Right hindlimb (tissue), 1 donor: ENCODE data around the gene SPAG16.

Experiments used
- DNase-seq: peaks from one replicate; pipeline ENCODE4 v3.0.0-alpha.2; 2018

Gene SPAG16

DNA sequence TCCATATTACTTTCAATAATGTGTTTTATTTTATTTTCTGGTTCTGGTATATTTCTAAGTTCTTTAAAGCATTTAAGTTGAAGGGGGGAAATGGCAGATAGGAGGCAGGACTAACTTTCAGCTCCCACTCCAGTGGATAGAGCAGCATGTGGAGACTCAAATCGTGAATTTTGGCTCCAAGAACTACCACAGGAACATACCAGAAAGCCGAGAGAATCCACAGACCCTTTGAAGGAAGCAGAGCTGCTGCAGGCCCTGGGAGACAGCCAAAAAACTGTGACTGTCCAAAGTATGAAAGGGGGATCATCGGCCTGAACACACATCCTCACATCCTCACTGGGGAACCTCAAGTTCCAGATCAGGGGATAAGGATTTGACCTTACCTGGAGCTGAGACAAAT, 919.0 kb downstream of the SPAG16 start:
- no peak for DNase-seq

DNA sequence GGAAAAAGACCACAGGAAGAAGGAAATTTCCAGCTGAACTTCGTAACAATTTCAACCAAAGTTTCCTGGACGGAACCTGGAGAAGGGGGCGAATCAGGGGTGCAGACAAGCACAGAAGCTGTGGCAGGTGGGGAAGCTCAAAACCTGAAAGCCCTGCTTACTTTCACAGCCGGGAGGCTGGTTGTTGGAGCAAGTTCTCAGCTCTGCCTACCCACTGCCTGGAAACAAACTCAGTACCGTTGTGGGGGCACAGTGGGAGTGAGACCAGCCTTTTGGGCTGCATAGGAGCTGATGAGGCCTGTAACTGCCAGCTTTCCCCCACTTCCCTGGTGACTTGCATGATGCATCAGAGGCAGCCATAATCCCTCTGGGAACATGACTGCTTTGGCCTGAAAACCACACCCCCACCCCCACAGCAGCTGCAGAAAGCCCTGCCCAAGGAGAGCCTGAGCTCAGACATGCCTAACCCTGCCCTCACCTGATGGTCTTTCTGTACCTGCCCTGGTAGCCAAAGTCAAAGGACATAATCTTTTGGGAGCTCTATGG, 919.6 kb downstream of the SPAG16 start:
- no peak for DNase-seq

DNA sequence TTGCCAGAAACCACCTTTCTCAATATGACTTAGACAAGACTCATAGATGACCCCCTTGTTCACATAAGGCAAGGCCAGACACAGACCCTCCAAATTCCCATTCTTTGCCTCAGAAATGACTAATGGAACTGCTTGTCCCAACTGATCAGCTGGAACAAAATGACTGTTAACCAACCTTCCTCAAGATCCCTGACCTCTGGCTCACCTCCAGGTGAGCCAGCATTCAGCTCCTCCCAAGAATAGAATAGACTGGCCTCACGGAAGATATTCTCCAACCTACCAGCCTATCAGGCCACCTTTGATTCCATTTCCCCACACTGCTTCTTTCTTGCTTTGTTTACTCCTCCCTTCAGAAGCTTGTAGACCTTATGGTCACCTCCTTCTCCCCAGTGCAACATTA, 930.8 kb downstream of the SPAG16 start:
- no peak for DNase-seq

DNA sequence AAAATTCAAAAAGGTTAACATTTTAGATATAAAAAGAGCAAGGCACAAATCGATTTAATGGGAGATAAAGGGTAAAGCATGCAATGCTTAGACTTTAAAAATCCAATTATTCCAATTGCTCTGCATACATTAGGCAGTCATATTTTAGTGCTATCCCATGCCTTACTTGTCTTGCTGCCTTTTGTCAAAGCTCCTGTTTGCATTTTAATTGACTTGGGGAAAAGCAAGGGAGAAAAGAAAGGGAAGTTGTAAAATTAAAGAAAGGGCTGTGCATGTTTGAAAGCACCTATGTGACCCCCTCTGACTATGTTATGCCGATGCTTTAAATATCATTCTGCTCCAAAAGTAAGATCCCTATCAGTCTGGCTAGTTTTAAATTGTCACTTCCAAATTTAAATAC, 932.9 kb downstream of the SPAG16 start:
- DNase-seq, result no peak

DNA sequence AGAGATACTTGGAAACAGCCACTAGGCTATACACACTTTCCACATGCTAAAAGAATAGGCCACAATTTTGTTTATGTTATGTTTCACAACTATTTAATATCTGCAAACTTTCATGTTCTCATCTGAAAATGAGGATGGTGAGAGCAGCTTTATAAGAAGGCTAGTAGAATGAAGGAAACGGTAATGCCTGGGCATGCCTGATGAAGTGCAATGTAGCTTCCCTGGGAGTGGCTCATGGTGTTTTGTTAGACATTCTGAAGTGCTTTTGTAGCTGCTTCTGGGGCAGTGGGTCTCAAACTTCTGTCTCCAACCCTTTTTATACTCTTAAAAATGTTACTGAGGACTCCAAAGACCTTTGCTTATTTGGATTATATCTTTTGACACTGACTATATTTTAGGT, 933.3 kb downstream of the SPAG16 start:
- no peak for DNase-seq

DNA sequence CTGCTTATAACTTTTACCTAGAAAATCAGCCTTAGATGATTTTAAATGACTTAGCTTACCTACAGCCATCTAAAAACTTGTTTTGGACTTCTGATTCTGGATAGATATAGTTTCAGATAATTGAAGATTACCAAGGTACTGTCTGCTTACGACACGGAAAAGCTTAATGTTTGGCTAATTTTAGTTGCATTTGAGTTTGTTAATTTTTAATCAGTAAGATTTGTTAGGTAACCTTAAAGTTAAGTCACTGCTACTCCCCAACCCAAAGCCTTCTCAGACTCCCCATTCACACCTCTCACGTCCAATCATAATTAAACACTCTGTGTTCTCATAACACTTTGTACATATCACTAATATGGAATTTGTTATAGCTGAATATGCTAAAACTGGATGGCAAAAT, 936.0 kb downstream of the SPAG16 start:
- DNase-seq, result no peak

DNA sequence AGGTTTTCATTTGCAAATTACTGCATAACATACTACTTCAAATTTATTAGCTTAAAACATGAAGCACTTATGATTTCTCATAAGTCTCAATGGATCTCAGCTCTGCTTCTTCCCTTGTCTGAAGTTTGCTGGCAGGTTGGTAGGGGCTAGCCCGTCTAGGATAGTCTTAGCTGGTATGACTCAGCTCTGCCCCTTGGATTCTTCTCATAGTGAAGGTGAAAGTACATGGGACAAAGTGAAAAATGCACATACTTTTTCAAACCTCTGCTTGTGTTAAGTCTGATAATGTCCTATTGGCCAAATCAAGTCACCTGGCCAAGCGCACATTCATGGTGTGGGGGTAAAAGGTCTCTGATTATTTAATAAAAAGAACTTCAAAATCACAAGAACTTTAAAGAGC, 941.8 kb downstream of the SPAG16 start:
- DNase-seq, result no peak

DNA sequence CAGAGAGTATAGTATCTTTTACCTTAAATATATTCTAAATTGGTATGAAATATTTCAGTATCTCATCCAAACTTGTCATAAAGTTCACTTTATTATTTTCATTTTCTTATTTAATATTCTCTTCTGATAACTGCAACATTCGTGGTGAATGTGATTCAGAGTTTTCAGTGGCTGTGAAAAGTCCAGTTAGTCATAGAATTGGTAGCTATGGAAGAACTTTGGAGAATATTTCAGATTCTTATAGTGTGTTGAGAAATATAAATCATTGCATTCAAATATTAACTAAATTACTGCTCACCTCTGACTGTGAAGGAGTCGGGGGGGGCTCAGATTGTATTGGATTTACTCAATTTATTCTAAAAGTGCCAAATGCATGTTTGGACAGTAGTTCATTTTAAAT, 948.0 kb downstream of the SPAG16 start:
- no peak for DNase-seq

DNA sequence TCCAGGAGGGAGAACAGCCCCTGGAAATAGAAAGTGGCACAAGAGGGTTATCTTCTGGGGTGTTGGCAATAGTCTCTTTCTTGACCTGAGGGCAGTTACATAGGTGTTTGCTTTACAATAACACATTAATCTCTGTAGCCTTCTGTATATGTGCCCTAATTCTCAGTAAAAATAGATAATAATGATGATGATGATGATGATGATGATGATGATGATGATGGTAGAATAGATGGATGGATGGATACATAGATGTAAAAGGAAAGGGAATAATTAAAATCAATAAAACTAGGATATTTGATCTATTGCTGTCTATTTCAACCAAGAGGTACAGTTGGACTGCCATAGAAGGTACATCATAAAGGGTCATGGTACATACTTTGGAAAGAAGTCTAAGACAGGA, 948.9 kb downstream of the SPAG16 start:
- no peak for DNase-seq

DNA sequence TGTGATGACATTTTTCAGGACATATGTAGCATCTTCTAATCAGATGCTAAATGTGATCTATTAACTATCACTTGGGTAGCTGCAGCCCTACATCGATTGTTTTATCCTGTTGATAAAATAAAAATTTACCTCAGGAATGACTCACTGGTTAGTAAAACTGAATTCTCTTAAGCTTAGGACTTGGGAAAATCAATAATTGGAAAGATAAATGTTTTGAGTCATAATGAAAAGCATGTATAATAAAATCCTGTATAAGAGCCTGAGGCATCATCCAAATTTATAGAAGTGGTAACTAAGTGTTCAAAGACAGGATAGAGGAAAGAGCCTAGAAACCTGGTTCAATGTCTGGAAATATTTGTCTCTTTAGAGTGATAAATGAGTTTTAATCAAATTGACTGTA, 958.5 kb downstream of the SPAG16 start:
- DNase-seq, result no peak

DNA sequence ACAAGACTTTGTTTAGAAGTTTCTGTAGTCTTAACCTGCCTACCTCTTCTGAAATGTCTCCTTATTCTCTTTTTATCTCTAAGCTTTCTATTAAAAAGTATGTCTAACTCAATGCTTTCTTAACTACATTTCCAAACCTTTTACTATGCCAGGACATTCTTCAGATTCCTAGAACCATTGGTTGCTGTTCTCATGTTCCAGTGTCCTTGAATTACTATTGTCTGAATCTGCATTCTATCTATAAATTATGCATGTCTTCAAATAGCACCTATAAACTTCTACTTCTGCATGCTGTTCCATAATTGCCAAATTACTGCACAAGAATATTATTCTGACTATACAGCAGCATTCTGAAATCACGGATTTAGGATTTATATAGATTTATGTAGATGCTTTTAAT, 960.6 kb downstream of the SPAG16 start:
- DNase-seq, result no peak

DNA sequence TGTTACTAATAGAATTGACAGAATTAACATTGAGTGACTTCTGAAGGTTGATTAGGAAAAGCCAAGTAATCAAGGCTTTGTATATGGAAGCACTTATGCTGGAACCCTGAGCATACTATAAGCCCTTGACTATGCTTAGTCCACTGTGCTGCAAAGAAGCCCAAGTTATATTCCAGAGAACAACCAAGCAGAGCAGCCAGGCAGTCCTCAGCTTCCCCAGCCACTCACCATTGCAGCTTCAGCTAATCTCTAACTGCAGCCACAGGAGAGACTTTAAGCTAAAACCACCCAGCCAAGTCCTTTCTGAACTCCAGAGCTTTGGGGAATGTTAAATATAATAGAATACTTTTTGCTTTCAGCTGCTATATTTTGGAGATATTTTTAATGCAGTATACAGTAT, 962.2 kb downstream of the SPAG16 start:
- DNase-seq, result no peak

DNA sequence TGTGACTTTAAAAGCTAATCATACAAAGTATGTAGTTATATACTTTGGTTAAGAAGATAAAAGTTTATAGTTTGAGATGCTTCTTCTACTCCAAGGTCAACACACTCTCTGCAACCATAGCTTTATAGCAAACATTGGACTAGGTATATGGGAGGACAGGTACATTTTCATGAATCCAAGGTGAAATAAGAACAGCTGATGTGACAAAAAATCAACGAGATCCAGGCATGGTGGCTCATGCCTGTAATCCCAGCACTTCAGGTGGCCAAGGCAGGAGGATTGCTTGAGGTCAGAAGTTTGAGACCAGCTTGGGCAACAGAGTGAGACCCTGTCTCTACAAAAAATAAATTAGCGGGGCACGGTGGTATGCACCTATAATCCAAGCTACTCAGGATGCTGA, 963.3 kb downstream of the SPAG16 start:
- DNase-seq, result no peak

DNA sequence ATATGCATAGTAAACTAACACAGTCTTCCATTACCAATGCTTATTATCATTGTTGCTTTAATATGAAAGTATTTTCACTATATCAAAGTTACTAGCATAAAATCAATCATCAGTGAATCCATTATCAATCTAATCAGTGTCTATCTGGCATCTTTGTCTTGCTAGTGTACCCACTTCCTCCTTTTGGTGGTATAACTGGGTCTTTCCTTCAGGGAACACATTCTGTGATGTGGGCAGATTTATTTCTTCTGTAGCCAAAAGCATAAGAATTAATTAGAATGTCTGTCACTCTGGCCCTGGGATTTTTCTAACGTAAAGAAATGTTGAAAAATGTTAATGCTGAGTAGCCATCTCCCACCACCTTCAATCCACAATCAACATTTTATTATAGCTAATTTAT, 970.8 kb downstream of the SPAG16 start:
- no peak for DNase-seq

DNA sequence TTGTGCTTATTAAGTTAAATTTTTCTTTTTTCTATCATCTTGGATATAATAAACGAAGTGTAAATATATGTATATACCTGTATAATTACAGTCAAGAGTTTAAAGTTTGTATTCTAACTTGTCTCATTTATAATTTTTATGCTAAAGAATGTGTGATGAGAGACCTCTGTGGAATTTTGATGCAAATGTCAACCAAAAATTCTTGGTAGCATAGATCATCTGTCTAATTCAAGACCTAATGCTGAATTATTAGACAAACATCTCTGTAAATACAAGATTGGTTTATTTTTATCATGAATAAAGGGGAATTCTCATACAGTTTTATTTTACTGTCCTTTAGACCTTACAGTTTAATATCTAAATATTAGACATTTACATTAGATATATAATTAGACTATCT, 977.4 kb downstream of the SPAG16 start:
- no peak for DNase-seq

DNA sequence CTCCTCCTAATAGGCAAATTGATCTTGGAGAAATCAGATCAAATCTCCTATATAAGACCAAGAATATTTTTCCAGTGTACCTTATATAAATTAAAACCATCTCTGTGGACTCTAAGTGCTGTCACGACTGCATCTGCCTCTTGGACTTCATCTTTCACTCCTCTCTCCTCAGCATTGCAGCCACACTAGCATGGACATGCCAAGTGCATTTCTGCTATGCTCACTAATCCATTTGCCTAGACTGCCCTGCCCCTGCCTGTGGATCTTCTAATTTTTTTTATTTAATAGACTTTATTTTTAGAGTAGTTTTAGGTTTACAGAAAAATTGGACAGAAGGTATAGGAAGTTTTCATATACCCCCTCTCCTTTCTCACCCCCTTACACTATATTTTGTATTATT, 979.9 kb downstream of the SPAG16 start:
- DNase-seq, result no peak

DNA sequence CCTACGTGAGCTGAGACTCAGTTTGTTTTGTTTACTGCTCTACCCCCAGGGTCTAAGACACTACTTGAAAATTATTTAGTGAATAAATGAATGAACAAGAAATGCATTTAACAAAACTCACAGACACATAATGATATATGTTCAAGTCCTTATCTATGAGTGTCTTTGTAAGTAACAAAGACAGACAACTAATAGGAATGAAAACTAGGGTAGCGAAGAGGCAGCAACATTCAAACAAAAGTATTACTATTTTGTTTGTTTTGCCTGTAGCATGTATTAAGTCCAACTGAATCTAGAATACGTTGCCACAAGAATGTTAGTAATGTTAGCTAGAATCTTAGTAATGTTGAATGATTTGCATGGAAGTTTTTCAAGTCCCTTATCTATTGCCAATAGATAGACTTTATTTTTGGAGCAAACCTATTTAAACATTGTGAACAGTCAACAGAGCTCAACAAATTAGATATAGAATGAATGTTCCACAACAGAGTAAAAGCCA, 981.8 kb downstream of the SPAG16 start:
- DNase-seq, result no peak

DNA sequence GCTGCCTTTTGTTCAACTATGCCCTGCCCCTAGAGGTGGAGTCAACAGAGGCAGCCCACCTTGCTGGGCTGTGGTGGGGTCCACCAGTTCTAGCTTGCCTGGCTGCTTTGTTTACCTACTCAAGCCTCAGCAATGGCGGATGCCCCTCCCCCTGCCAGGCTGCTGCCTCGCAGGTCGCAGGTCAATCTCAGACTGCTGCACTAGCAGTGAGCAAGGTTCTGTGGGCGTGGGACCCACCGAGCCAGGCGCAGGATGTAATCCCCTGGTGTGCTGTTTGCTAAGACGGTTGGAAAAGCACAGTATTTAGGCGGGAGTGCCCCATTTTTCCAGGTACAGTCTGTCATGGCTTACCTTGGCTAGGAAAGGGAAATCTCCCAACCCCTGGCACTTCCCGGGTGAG, 993.6 kb downstream of the SPAG16 start:
- DNase-seq, result no peak

DNA sequence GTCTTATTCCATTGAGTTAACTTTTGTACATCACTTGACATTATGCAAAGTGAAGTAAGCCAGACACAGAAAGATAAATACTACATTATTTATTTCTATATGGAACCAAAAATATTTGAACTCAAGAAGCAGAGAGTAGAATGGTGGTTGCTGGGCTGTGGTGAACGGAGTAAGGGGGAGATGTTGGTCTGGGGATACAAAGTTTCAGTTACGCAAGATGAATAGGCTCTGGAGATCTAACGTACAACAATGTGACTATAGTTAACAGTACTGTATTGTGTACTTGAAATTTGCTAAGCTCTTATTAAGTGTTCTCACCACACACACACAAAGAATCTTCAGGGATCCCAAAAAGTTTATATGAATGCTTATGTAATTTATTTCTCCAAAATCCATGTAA, 1001.7 kb downstream of the SPAG16 start:
- DNase-seq, result no peak

DNA sequence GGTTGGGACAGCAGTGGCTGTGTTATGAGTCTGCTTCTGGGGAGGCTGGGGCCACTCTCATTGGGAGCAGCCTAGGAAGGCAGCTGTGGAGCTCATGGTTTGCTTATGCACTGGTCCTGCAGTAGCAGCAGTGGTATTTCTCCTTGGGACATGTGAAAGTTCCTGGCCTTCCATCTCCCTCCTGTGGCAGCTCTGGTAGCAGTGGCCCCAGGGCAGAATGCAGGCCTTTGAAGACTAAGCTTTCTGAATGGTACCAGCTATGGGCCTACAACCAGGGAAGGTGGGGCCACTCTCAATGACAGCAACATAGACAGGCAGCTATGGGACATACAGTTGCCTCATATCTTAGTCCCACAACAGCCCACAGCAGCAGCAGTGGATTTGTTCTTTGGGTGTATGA, 1009.3 kb downstream of the SPAG16 start:
- no peak for DNase-seq

DNA sequence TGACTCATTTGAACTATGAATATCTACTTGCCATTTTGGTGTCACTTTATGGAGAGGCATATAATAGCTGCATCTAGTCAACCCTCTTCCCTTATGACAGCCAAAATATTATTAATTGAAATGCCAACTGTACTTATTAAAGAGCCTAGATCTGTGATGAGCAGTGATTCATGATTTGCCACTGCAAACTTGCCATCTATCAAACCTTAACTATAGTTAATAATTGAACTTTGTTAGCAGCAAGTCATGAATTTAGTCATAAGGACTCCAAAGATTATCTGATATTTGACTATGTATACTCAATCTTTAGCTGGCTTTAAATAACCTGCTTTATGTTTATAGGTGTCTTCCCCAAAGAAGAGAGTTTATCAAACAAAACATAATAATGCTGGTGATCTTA, 1010.2 kb downstream of the SPAG16 start:
- no peak for DNase-seq

DNA sequence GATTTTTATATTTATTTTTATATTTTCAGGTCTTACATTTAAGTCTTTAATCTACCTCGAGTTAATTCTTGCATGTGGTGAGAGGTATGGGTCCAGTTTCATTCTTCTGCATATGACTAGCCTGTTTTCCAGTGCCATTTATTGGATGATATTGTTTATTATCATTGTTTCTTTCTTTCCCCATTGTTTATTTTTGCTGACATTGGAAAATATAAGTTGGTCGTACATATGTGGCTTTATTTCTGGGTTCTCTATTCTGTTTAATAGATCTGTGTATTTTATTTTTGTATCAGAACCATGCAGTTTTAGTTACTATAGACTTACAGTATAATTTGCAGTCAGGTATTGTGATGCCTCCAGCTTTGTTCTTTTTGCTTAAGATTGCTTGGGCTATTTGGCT, 1013.2 kb downstream of the SPAG16 start:
- no peak for DNase-seq

DNA sequence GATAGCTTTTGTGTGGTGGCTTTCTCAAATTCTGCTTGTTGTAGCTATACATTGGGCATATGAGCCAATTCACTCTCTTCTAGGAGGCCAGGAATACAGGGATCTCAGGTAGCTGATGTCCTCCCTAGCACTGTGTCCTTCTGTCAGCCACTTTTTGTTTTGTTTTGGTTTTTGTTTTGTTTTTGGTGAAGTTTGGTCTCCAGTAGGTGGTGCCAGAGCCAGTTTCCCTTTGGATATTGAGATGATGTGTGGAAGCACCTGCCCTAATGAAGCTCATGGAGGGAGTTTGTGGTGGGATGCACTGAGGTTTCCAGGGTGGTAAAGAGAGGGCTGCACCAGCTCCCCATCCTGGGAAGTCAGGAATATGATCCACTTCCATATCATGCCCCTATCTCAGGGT, 1026.1 kb downstream of the SPAG16 start:
- no peak for DNase-seq

DNA sequence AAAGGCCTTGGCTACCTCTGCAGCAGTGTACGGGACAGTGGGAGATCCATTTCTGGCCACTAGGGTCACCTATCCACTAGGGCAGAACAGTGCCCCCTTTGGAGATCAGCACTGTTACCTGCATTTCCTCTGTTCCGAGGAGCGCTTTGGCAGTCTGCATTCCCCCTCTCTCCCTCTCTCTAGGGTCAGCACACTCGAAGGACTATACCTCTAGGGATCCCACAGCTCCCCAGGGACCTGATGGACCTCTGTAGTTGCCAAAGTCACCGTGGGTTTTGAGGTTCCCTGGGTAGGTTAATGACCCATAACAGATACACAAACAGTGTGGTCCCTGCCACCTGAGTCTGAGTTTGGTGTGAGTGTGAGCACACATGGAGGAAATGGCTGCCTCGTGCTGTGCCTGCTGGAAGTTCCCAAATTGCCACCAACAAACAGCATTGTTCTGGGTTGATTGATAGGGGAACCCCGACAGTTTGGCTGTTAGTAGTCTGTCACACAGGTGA, 1026.8 kb downstream of the SPAG16 start:
- no peak for DNase-seq

DNA sequence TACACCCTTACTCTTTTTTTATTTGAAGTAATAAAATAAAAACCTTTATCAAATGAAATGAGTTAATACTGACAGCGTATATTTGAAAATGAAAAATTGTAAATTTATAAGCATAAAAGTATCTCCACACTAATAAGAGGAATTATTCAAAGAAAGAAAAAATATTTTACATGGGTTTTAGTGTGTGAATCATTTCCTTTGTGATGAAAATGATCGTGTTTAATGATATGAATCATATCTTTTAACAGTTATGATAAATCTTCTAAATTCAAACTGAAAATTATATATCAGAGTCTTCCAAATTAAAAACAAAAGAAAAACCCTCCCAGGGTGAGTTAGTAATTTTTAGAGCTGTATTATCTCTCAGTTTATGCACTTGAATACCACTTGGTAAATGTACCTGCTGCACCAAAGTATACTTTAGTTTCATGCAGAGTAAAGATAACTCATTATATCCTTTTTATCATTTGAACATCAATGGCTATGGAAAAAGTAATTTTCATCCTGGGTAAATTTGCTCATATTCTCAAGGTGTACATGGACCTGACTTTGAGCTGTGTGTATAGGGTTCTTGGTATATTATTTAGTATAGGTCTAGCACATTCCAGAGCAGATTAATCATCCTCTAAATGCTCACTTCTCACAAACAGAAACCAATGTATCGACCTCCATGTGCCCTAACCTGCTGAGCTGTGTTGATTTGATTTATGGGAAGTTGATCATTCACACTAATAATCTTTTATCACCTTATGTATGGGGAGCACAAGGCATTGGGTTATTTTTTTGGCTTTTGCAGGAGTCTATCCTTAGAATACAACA, 1027.9 kb downstream of the SPAG16 start:
- DNase-seq, result no peak
